GOT3 (cell line): ENCODE data around the gene TPRG1.

Experiments used
- DNase-seq: peaks from one replicate; lab custom pipeline; 2025; ENCODE audit warnings: mixed read lengths; lab: John Stamatoyannopoulos, UW

The TPRG1 gene

DNA sequence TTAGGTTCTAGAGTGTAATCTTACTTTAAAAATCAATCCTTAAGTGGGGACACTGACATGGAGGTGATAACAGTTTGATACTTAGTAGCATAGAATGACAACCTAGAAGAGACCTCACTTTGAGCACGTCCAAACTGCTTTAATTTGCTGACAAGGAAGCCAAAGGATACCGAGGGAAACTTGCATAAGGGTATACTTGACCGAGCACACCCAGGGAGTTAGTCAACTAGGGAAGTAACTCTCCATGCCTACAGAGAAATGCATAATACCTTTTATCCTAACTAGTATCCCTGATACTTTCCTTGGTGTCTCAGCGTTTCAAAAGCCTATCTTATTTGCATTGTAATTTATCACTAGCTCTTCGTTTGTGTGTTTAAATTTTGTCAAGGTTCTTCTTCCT, 5.5 kb upstream of the TPRG1 start:
- no peak for DNase-seq

DNA sequence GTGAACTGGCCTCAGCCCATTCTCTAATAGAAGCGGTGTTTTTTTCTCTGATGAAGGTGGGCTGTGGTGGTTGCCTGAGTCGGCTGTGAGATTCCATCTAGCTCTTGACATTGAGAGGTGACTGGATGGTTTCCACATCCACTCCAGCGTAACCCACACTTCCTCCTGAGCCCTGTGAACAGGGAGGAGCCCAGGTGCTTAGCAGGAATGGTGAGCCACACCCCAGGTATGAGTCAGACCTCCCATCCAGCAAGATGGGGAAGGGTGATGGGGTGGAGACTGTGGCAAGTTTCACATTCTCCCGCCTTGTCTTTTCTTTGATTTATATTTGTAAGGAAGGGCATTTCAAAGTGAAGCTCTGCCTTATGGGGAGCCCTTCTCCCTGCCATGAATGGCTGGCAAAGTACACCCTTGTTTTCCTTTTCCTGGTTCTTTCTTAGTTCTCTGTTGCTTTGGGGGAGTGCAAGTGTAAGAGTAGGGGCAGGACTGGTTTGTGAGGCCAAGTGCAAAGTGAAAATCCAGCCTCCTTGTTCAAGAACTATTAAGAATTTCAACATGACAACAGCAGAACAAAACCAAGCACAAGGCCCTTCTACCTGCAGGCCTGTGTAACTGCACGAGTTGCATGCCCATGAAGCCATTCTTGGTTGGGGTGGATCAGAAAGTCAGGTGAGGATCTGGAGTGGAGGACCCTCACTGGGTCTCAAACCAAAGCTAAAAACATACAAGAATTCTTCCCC, 4.6 kb upstream of the TPRG1 start:
- DNase-seq, result no peak

DNA sequence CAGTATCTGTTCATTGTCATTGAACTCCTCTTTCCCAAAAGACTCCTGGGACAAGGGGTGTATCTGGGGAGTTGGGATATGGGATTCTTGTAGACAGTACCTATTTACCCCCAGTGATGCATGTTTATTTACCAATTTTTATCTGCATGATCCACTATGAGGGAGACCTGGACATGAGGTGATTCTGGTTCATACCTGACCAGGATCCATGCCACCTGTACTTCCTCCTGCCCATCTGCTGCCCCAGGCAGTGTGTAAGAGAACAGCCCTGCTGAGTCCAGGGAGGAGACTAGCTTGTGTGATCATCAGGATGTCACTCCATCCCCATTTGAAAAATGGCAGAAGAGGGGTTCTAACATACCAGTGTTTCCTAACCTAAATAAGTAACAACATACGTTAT, 3.1 kb upstream of the TPRG1 start:
- DNase-seq, result no peak

DNA sequence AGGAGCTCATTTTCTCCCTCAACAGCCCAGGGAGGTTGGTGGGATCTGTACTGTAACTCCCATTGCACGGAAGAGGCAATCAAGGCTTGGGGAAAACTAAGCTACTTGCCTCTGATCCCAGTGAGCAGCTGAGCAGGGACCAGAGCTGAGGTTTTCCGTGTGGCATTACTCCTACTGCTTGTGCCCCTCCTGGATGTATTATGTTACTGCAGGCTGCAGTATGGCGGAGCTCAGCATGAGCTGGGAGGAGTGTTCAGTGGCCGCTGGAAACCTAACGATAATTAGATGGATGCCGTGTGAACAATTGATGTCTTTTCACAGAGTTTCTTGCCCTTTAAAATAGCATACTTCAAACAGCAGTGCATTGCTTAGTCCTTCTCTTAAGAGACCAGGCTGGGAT, 2.0 kb upstream of the TPRG1 start:
- no peak for DNase-seq

DNA sequence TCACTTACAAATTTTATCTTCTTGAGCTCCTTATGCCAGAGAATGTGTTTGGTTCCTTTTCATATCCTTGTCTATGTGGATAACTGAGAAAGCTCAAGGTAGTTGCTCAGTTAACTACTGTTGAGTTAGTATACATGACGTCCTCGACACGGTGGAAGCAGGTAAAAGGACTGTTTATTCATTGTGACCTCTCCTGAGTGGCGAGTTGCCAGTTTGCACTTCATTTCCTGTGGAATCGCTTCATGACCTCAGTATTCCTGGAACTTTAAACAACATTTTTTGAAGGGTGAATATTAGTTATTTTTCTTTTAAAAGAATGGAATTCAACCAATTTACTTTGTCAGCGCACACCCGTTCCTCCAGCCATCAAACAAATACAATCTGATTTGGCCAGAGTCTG, 1.2 kb upstream of the TPRG1 start:
- DNase-seq, result no peak

DNA sequence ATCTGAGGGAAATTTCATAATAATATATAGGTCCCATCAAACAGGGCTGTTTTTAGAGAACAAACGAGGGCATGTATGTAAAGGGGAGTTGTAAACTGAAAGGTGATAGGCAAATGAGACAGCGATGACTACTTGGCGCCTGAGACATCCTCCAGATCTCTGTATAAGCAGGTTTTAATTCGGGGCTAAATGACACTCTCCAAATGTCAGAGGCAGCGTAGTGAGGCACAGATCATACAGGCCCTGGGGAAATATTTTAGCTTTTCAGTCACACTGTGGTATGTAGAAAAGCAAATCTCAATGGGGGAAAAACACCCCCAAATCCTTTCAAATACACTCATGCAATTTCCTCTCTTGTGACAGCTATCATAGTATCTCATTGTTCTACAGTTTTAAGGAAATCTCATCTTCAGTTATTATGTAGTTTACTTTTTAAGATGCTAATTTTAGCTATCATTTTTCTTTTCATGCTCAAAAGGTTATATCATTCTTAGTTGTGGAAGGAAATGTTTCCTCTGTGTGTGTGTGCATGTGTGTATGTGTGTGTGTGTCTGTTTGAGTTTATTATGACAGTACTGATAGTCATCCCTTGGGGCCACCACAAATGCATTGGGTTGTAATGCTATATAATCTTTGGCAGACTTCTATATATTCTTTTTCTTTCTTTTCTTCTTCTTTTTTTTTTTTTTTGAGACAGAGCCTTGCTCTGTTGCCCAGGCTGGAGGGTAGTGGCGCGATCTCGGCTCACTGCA, 1.1 kb downstream of the TPRG1 start:
- DNase-seq, result no peak

DNA sequence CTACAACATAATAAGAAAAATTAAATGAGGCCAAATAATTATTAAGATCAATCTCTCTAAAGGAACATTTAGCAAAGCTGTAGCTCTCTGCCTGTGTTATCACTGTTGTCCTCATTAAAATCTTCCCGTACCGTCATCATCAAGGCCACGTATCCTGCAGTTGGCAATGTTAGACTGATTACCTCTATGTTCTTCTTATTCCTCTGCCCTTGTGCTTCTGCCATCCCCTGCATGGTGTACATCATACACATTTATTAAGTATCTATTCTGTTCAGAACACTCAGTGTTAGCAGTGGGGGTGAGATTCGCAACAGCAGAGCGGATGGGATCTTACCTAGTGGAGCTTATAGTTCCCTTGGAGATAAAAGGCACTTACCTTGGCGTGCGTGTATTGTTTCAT, 12.8 kb downstream of the TPRG1 start:
- DNase-seq, result no peak

DNA sequence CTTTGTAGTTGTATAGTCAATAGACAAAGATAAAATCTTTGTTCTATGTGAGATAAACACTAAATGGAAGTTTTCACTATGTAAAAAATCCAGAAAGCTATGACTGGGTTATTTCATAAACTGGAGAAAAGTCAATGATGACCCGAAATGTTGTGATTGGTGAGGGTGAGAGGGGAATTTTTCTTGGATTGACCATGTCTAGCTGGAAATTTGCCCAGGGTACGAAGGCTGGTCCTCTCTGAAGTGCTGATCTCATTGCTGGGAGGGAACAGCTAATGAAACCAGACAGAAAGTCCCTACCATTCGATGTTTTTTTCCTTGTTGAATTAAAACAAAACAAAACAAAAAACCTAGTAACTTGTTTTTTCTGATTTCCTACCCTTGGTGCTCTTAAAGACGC, 14.3 kb downstream of the TPRG1 start:
- DNase-seq, result no peak

DNA sequence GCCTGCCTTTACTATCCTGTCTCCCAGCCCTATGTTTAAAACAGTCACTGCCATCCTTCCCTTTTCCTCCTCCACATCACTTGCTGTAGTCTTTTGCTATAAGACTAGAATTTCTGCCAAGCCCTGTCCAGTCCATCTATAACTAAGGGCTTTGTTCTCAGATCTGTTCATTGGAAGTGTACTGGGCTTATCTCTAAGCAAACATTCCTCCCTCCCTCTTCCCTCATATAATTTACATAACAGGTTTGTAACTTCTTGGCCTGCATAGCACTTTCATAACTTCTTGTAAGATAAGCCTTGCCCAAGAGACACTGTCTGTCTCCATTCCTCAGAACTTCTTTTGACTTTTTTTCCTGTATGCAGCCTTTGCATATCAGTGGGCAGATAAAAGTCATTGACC, 16.7 kb downstream of the TPRG1 start:
- no peak for DNase-seq

DNA sequence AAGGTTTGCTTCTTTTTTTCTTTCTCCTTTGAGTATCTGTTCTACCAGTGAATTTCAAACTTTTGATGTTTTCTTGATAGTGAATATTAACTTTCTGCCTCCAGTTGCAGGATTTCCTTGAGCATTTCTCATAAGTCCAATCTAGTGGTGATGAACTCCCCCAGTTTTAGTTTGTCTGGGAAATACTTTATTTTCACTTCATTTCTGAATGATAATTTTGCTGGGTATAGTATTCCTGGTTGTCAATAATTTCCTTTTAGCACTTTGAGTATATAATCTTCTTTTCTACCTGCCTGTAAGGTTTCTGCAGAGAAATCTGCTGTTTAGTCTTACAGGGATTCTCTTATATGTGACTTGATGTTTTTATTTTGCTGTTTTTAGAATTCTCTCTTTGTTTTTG, 21.0 kb downstream of the TPRG1 start:
- no peak for DNase-seq

DNA sequence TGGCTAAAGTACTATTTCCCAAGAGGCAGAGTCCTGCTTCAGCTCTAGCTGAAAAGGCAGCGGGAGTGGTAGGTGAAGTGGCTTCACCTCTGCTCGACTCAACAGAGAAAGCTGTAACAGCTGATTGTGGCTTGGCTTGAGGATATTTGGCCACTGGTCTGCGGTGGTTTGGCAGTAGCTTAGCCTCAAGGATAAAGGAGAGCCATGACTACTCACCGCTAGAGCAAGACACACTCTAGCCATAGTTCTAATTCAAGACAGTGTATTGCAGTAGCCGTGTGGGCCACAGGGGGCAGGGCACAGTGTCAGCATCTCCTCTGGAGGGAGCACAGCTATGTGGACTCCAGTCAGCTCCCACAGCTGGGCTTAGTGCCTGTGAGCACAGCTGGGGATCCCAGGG, 23.5 kb downstream of the TPRG1 start:
- no peak for DNase-seq

DNA sequence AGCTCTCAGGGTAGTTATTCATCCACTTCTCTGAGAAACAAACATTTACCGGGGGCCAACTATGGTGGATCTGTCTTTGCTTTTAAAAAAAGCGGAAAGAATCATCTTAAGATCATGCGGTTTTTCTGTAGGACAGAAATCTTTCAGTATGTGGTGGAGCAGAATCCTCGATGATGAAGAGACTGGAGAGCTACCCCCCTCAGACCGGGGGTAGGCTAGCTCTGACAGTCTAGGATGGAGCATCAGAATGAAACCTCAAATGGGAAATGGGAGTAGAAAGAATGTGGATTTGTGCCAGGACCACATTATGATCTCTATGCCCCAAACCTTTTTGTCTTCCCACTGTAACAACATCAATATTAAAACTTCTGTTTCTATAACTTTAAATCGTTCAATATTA, 30.3 kb downstream of the TPRG1 start:
- no peak for DNase-seq

DNA sequence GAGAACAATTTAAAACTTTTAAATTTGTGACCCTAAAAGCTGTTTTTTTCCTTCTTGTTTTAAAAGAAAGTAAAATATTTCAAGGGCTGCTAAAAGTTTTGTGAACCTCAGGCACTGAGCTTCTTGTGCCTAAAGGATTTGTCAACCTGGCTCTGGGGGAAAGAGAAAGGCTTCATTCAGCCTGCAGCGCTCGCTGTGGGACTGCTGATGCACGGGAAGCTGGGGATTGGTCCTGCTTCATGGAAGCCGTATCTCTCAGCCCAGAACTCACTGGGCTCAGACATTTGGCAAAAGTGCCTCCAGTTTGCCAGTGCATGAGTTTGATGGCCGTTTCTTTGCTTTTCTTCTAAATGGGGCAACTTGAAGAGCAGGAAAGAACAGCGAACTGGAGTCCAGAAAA, 30.8 kb downstream of the TPRG1 start:
- no peak for DNase-seq

DNA sequence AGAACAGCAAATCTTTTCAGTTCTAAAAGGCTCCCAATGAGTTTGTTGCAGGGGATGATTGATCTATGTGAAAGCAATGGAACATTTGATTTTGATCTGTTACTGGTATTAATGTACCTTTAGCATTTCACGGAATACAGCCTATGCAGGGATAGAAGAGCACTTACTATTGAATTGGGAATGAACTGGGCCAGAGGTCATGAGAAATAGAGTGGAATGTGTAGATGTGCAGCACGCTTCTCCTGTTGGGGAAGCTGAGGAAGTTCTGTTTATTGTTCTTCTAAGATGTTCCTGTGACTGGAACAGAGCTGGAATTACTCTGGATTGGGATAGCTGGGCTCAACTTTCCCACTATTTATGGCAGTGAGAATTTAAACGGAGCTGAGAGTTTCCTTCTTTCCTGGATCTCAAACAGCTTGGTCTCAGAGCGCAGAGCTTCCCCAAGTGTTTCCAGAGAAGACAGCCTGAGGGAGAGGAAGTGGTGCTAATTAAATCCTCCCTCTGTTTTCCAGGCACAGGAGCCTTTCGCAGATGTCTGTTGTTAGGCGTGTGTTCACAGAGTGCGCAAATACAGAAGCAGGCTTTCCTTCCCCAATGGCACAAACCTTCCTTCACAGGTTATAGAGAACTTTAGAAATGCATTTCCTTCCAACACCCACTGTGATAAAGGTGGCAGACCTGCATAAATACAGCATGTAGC, 32.5 kb downstream of the TPRG1 start:
- no peak for DNase-seq

DNA sequence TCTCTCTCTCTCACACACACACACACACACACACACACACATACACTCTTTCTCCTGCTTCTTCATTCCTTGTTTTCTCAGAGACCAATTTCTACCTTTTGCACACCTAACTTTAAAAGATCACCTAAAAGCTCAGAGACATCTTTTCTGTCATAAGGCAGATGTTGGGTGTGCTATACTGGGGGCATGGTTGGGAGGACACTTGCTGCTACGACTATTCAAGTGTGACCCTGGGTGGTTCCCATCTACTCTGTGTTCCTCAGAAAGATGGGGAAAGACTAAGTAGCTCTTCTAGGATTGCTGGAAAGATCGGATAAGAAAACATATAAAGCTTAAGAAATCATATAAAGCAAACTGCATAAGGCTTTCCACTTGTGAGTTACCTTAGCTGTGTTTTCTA, 33.2 kb downstream of the TPRG1 start:
- no peak for DNase-seq

DNA sequence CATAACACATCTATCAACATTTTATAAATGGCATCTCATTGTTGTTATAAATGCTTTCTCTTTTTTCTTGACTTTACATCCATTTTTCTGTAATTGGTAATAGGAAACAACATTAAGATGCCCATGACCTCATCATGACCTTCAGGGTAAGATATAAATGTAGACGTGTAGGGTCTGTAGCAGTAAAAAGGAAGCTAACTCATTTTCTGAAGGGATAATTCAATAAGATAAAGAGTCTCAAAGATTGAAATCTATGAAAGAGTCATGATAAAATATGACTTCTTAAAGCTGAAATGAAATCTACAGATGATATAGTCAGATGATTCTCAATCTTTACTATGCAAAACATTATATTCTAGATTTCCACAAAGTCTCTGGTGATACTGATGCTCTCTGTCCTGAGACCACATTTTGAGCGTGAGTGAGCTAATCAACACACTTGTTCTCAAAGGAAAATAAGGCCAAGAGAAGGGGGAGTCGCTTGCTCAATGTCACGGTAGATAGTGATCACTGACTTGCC, 38.5 kb downstream of the TPRG1 start:
- no peak for DNase-seq

DNA sequence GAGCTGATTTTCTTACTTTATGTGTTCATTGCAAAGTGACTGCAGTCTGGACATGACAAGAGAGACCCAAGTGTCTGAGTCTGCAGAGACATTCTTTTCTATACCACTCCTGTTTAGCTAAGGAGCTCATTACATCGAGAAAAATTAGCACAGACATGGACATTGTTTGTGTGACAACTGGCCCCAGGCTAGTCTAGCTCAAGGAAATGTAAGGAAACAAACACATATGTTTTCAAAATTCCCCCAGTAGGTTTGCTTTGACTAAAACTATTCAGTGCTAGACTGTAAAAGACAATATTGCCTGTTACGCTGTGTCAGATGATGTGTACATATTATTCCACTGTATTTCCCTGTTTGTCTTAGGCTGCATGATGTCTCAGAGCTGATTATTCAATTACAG, 40.9 kb downstream of the TPRG1 start:
- DNase-seq, result no peak

DNA sequence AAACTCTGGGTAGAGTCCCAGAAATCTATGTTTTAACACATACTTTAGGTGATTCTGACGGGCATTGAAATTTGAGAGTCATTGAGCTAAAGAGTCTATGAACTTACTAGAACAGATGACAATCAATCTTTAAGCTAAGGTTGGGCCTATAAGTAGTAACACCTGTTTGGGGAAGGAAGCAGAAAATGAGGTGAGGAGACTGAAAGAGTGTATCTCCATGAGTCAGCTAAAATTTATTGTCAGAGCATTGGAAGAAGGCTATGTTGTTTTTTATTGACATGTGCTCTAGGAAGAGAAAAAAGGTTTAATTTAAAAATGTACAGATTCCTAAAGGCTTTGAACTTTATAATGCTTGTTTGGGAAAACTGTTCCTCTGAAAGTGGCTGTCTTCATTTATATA, 42.9 kb downstream of the TPRG1 start:
- DNase-seq, result no peak

DNA sequence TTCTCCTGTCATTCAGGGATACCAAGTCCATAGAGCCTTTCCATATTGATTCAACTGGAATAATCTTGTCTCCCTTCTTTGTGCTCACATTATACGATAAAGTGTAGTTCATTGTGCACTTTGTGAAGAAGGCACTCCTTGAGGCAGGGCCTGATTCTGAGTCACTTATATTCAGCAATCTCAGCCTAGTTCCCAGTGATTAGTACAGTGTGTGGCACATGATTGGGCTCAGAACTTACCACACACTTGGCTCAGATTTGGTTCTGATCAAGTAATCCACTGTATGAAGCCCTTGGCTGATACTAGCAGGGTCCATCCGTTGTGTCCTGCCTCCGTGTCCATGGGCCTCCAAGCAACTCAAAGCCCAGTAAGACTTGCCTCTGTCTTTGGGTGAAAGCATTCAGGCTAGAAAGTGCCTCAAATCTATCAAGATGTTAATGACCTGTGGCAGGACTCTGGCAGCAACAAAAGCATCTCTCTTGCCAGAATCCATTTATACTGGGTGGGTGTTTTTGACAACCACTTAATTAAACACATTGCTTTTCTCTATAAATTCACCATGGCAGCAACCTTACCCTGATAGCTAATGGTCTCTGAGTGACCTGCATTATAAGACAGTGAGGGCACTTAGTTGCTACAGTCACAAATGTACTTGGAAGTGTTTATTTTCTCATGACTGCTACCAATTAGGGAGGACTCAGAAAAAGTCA, 51.3 kb downstream of the TPRG1 start:
- DNase-seq, result no peak

DNA sequence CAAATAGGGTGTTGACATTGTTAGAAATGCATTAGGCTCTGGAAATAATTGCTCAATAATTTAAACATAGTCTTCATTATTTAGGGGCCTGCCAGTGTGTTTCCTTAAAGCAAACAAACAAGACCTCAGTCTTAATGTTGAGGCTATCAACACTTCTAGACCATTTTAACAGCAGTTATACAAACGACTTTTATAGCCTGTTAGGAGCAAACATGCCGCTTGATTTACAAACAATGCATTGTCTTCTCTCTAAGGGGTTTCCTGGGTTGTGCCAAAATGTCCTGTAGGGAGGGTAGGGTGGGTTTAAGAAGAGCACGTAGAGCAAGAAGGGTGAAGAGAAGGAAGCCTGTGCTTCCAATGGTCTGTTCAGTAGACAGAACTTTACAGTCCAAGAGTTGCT, 53.7 kb downstream of the TPRG1 start:
- DNase-seq, result no peak

DNA sequence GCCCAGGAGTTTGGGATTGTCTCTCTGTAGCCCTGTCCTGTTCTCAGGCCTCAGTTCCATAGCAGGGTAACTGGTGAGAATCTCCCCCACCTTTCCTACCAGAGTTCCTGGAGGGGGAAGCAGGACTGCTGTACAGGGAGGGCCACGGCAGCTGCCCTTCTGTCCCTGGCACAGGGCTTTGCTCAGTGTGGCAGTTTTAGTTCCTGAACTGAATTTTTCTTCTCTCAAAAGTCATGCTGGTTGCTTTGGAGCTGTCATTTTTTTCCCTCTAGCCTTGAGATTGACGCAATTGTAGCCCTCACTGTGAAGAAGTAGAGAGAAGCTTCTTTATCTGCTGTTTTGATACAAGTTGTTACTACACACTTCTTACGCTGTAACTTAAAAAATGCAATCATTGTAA, 55.5 kb downstream of the TPRG1 start:
- DNase-seq, result no peak

DNA sequence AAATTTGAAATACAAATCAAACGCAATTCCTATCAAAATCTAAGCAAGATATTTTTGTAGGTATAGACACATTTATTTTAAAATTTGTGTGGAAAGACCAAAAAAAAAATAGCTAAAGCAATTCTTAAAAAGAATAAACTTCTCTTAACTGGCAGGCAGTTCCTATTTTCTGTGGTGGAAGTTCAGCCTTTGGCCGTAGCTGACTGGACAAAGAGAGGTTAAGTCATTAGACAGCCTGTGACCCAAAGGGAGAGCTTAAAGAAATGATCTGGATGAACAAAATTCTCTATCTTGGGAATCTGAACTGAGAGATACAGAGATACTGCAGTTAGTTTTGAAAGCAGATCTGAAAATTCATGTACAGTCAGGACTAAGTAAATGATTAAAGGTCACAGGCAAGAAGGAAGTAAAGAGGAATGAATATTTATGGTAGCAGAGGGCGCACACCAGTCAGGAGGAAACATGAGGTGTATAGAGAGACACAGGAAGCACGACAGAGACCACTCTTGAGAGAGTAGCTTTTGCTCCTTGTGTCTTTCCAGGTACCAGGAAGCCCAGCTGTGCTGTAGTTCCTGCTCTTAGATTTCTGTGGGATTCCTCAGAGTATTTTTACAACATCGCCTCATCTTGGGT, 57.5 kb downstream of the TPRG1 start:
- no peak for DNase-seq
